ENCODE measurements around the gene CITED1.
"Not testable (repeated sequence)": the region's sequence is repeated elsewhere in the genome, so short reads cannot be mapped to it uniquely, and the experiment has no call there.

The CITED1 gene

GRCh38 chrX:72305286-72306084, at the start of gene CITED1:
CITED1 (minus strand) TSS chrX:72305914; CDS start chrX:72302869, 3,045 bp downstream.
- DNase-seq (ENCODE audit: low read depth in 1 of 2, low spot score in 1 of 2): no peak
- TF ChIP-seq JUND (IDR thresholded peaks at IDR 0.05; ENCODE audit: low read depth): no peak
- in situ Hi-C loops (cut with HindIII; ENCODE audit: low pct_unique_long_range_greater_than_20kb, low sequenced_read_pairs): no loop called here

GRCh38 chrX:72352786-72353185, 47.1 kb upstream of the CITED1 start:
- no peak for TF ChIP-seq JUND (IDR thresholded peaks at IDR 0.05; ENCODE audit: low read depth)
- in situ Hi-C loops (cut with HindIII; ENCODE audit: low pct_unique_long_range_greater_than_20kb, low sequenced_read_pairs): no loop called here
- no peak for DNase-seq (ENCODE audit: low read depth in 1 of 2, low spot score in 1 of 2)

GRCh38 chrX:72351606-72352334, 46.1 kb upstream of the CITED1 start:
- DNase-seq (ENCODE audit: low read depth in 1 of 2, low spot score in 1 of 2): no peak

GRCh38 chrX:72349190-72349589, 43.5 kb upstream of the CITED1 start:
- no peak for DNase-seq (ENCODE audit: low read depth in 1 of 2, low spot score in 1 of 2)
- no peak for TF ChIP-seq JUND (IDR thresholded peaks at IDR 0.05; ENCODE audit: low read depth)
- in situ Hi-C loops (cut with HindIII; ENCODE audit: low pct_unique_long_range_greater_than_20kb, low sequenced_read_pairs): no loop called here

More at GRCh38 chrX:72351606-72352334, 46.1 kb upstream of the CITED1 start:
- TF ChIP-seq JUND (IDR thresholded peaks at IDR 0.05; ENCODE audit: low read depth): no peak
- in situ Hi-C loops (cut with HindIII; ENCODE audit: low pct_unique_long_range_greater_than_20kb, low sequenced_read_pairs): no loop called here

GRCh38 chrX:72348247-72348979, 42.7 kb upstream of the CITED1 start:
- no peak for DNase-seq (ENCODE audit: low read depth in 1 of 2, low spot score in 1 of 2)
- no peak for TF ChIP-seq JUND (IDR thresholded peaks at IDR 0.05; ENCODE audit: low read depth)
- in situ Hi-C loops (cut with HindIII; ENCODE audit: low pct_unique_long_range_greater_than_20kb, low sequenced_read_pairs): no loop called here

- in situ Hi-C loops (cut with HindIII; ENCODE audit: low pct_unique_long_range_greater_than_20kb, low sequenced_read_pairs): no loop called here
- no peak for DNase-seq (ENCODE audit: low read depth in 1 of 2, low spot score in 1 of 2)
- no peak for TF ChIP-seq JUND (IDR thresholded peaks at IDR 0.05; ENCODE audit: low read depth)
Measured at GRCh38 chrX:72347366-72347765, 41.7 kb upstream of the CITED1 start.

- DNase-seq (ENCODE audit: low read depth in 1 of 2, low spot score in 1 of 2): no peak
- in situ Hi-C loops (cut with HindIII; ENCODE audit: low pct_unique_long_range_greater_than_20kb, low sequenced_read_pairs): no loop called here
- no peak for TF ChIP-seq JUND (IDR thresholded peaks at IDR 0.05; ENCODE audit: low read depth)
Measured at GRCh38 chrX:72346302-72346949, 40.7 kb upstream of the CITED1 start.

GRCh38 chrX:72340626-72341025, 34.9 kb upstream of the CITED1 start:
- DNase-seq (ENCODE audit: low read depth in 1 of 2, low spot score in 1 of 2): no peak
- TF ChIP-seq JUND (IDR thresholded peaks at IDR 0.05; ENCODE audit: low read depth): no peak
- in situ Hi-C loops (cut with HindIII; ENCODE audit: low pct_unique_long_range_greater_than_20kb, low sequenced_read_pairs): no loop called here

GRCh38 chrX:72340041-72340440, 34.3 kb upstream of the CITED1 start:
- in situ Hi-C loops (cut with HindIII; ENCODE audit: low pct_unique_long_range_greater_than_20kb, low sequenced_read_pairs): no loop called here
- no peak for DNase-seq (ENCODE audit: low read depth in 1 of 2, low spot score in 1 of 2)
- TF ChIP-seq JUND (IDR thresholded peaks at IDR 0.05; ENCODE audit: low read depth): no peak

GRCh38 chrX:72330131-72330530, 24.4 kb upstream of the CITED1 start:
- peak in 1 of 2 experiments; percentile 39 for DNase-seq (ENCODE audit: low read depth in 1 of 2, low spot score in 1 of 2)
- in situ Hi-C loops (cut with HindIII; ENCODE audit: low pct_unique_long_range_greater_than_20kb, low sequenced_read_pairs): no loop called here
- no peak for TF ChIP-seq JUND (IDR thresholded peaks at IDR 0.05; ENCODE audit: low read depth)

- TF ChIP-seq JUND (IDR thresholded peaks at IDR 0.05; ENCODE audit: low read depth): no peak
- in situ Hi-C loops (cut with HindIII; ENCODE audit: low pct_unique_long_range_greater_than_20kb, low sequenced_read_pairs): no loop called here
- no peak for DNase-seq (ENCODE audit: low read depth in 1 of 2, low spot score in 1 of 2)
Measured at GRCh38 chrX:72326605-72327300, 21.0 kb upstream of the CITED1 start.

GRCh38 chrX:72319651-72320050, 13.9 kb upstream of the CITED1 start:
- in situ Hi-C loops (cut with HindIII; ENCODE audit: low pct_unique_long_range_greater_than_20kb, low sequenced_read_pairs); DNase-seq (ENCODE audit: low read depth in 1 of 2, low spot score in 1 of 2): not testable (repeated sequence)
